GM12878 (cell line): Measurements from ENCODE around the gene PTGDR2.

Experiments used
- BHLHE40 ChIP-seq, 2 experiments: fragments of 450-650 bp in 1 of 2; IDR thresholded peaks; 2 replicates each; pipeline ENCODE4 v1.6.1; 2011 to 2017; ENCODE audit warnings: low read depth in 2 of 2, borderline replicate concordance in 1 of 2, improper control_type of control experiment in 1 of 2, low read length in 1 of 2, mild to moderate bottlenecking in 1 of 2
- CBX5 ChIP-seq: sonication (generic); IDR thresholded peaks from 2 replicates; pipeline ENCODE4 v1.6.1; 2016; ENCODE audit warnings: low read depth, moderate library complexity, mild to moderate bottlenecking, inconsistent platforms
- CREB1 ChIP-seq: IDR thresholded peaks from 2 replicates; pipeline ENCODE4 v1.6.1; 2012; ENCODE audit warnings: low read depth, mild to moderate bottlenecking, inconsistent platforms
- CTCF ChIP-seq, 3 experiments: IDR thresholded peaks in 2 of 3; conservative IDR thresholded peaks in 1 of 3; 2 replicates each; pipeline ENCODE4 v1.5.1; 2011; ENCODE audit warnings: low read depth in 3 of 3, low read length in 3 of 3, mild to moderate bottlenecking in 3 of 3, control low read depth in 2 of 3, moderate library complexity in 2 of 3, inconsistent platforms in 1 of 3, mixed read lengths in 1 of 3; ENCODE audit not compliant: control insufficient read depth in 2 of 3, insufficient read depth in 1 of 3; ENCODE audit errors: extremely low read depth in 1 of 3
- EGR1 ChIP-seq, 2 experiments: IDR thresholded peaks; 1 replicate in 1 of 2; 2 replicates in 1 of 2; pipeline ENCODE4 v1.6.1; 2011 to 2012; ENCODE audit warnings: low read depth in 2 of 2, low read length in 2 of 2, borderline replicate concordance in 1 of 2, mild to moderate bottlenecking in 1 of 2, moderate library complexity in 1 of 2
- FOXM1 ChIP-seq: IDR thresholded peaks from 2 replicates; pipeline ENCODE4 v1.6.1; 2012; ENCODE audit warnings: low read depth, mild to moderate bottlenecking, inconsistent platforms, low read length, moderate library complexity
- MTA3 ChIP-seq: IDR thresholded peaks from 2 replicates; pipeline ENCODE4 v1.6.1; 2012; ENCODE audit warnings: low read length, inconsistent platforms, borderline replicate concordance
- NFIC ChIP-seq: IDR thresholded peaks from 2 replicates; pipeline ENCODE4 v1.6.1; 2012; ENCODE audit warnings: low read depth, mild to moderate bottlenecking, inconsistent platforms, low read length, moderate library complexity
- POLR2A ChIP-seq: IDR thresholded peaks from 2 replicates; pipeline ENCODE4 v1.6.1; 2011; ENCODE audit warnings: low read depth, mild to moderate bottlenecking, low read length
- RAD21 ChIP-seq: IDR thresholded peaks from 2 replicates; pipeline ENCODE4 v1.6.1; 2011; ENCODE audit warnings: mild to moderate bottlenecking, low read depth, low read length, moderate library complexity; ENCODE audit not compliant: insufficient read depth
- ZBTB33 ChIP-seq: fragments of 450-650 bp; IDR thresholded peaks from 2 replicates; pipeline ENCODE4 v1.6.1; 2017; ENCODE audit warnings: mild to moderate bottlenecking
- ZNF274 ChIP-seq: IDR thresholded peaks from one replicate; pipeline ENCODE4 v1.8.0; 2011; ENCODE audit not compliant: insufficient read length, insufficient read depth

- TF ChIP-seq NFIC (no peak), MTA3 (no peak), ZBTB33 (no peak), CTCF (IDR thresholded peaks at IDR 0.05 in 2 of 3, conservative IDR thresholded peaks at IDR 0.05 in 1 of 3; ENCODE audit: control insufficient read depth in 2 of 3, extremely low read depth in 1 of 3, insufficient read depth in 1 of 3, low read depth in 3 of 3, low read length in 3 of 3) (no peak), CREB1 (no peak), RAD21 (no peak), EGR1 (IDR thresholded peaks at IDR 0.05; ENCODE audit: borderline replicate concordance in 1 of 2, low read depth in 2 of 2, low read length in 2 of 2) (no peak), CBX5 (no peak), POLR2A (no peak), BHLHE40 (IDR thresholded peaks at IDR 0.05; ENCODE audit: borderline replicate concordance in 1 of 2, low read depth in 2 of 2, low read length in 1 of 2) (no peak), ZNF274 (no peak), FOXM1 (no peak)
Measured at GRCh38 chr11:60825790-60826189, 30.0 kb downstream of the PTGDR2 start.
